CD4-positive, alpha-beta T cell (primary cell): Measurements from ENCODE around the gene SLC37A3. TPM values are rescaled to one million over a fixed set of nuclear protein-coding genes. Genes with fewer than 3 reads are reported as not detected.

Experiments used
- ATAC-seq: fragments of 200-7000 bp; cut with Tn5 transposase; one replicate; pipeline ENCODE4 v1.10.0; 2022; ENCODE audit warnings: mild to moderate bottlenecking; ENCODE audit not compliant: poor library complexity
- CTCF ChIA-PET: fragments of 350-600 bp; sonication (Branson Sonifier 250); formaldehyde crosslinking; loops from one replicate; lab custom pipeline; 2021; ENCODE audit warnings: antibody characterized with exemption, inconsistent platforms; lab: Charles Lee
- POLR2A ChIA-PET: fragments of 350-600 bp; sonication (Branson Sonifier 250); formaldehyde crosslinking; loops from one replicate; lab custom pipeline; 2021; ENCODE audit warnings: antibody characterized with exemption, inconsistent platforms; lab: Charles Lee
- DNase-seq, 14 experiments: peaks; one replicate each; pipeline ENCODE4 v3.0.0-alpha.2; 2013 to 2020; ENCODE audit warnings: mixed read lengths in 2 of 14
- H3K27ac ChIP-seq, 2 donors: one replicate each; pipeline versions ENCODE4 v1.5.1 to v1.7.0; 2013; ENCODE audit warnings: low read length in 2 of 2, low read depth in 1 of 2, mild to moderate bottlenecking in 1 of 2
- H3K27me3 ChIP-seq, 2 experiments: 1 replicate in 1 of 2; 2 replicates in 1 of 2; pipeline versions ENCODE4 v1.6.1 to v1.7.0; 2013; ENCODE audit warnings: low read length in 2 of 2, control low read depth in 1 of 2, mild to moderate bottlenecking in 1 of 2, moderate library complexity in 1 of 2; ENCODE audit not compliant: insufficient read depth in 2 of 2, control insufficient read depth in 1 of 2
- H3K36me3 ChIP-seq: one replicate; pipeline ENCODE4 v1.6.1; 2013; ENCODE audit warnings: low read length, control low read depth; ENCODE audit not compliant: insufficient read depth
- H3K4me1 ChIP-seq: one replicate; pipeline ENCODE4 v1.6.1; 2013; ENCODE audit warnings: low read length, control low read depth; ENCODE audit not compliant: insufficient read depth
- H3K4me3 ChIP-seq: one replicate; pipeline ENCODE4 v1.5.1; 2013; ENCODE audit warnings: mild to moderate bottlenecking, low read length, moderate library complexity
- H3K9me3 ChIP-seq, 2 experiments: 1 replicate in 1 of 2; 2 replicates in 1 of 2; pipeline versions ENCODE4 v1.6.1 to v1.7.0; 2013; ENCODE audit warnings: low read length in 2 of 2, mild to moderate bottlenecking in 2 of 2, control low read depth in 1 of 2, moderate library complexity in 1 of 2; ENCODE audit not compliant: control insufficient read depth in 1 of 2, insufficient read depth in 1 of 2
- H3K27ac Mint-ChIP-seq: one replicate; pipeline ENCODE4 v1.8.0; 2020; ENCODE audit warnings: mixed read lengths
- H3K27me3 Mint-ChIP-seq: one replicate; pipeline ENCODE4 v1.8.0; 2021; ENCODE audit warnings: mixed read lengths
- H3K36me3 Mint-ChIP-seq: one replicate; pipeline ENCODE4 v1.8.0; 2021; ENCODE audit warnings: low read depth, mixed read lengths
- H3K4me1 Mint-ChIP-seq: one replicate; pipeline ENCODE4 v1.8.0; 2021; ENCODE audit warnings: low read depth, mixed read lengths
- H3K4me3 Mint-ChIP-seq: one replicate; pipeline ENCODE4 v1.8.0; 2020; ENCODE audit warnings: mild to moderate bottlenecking, mixed read lengths
- H3K9me3 Mint-ChIP-seq: one replicate; pipeline ENCODE4 v1.8.0; 2020; ENCODE audit warnings: mixed read lengths
- intact Hi-C, 2 experiments: fragments of 100-400 bp; cut with DNase I in 1 of 2; cut with micrococcal nuclease in 1 of 2; formaldehyde crosslinking; loops; one replicate each; pipeline versions ENCODE4 v1.15.1 to v1.9.0; 2023 to 2025; cut with DNase I, micrococcal nuclease
- total RNA-seq, 174 experiments: library from RNA in 2 of 174; stranded (reverse) in 2 of 174; gene quantifications; one replicate each; pipeline ENCODE4 v1.2.3 and lab custom pipeline; 2021 to 2026
- TF ChIP-seq, protein P1 (sequence below): fragments of 200-600 bp; IDR thresholded peaks from one replicate; pipeline ENCODE4 v1.8.0; 2022; ENCODE audit warnings: antibody characterized with exemption, mild to moderate bottlenecking

Gene SLC37A3
- total RNA-seq, 2 experiments from 2014 or later, result 23.5 to 25.6 TPM

DNA sequence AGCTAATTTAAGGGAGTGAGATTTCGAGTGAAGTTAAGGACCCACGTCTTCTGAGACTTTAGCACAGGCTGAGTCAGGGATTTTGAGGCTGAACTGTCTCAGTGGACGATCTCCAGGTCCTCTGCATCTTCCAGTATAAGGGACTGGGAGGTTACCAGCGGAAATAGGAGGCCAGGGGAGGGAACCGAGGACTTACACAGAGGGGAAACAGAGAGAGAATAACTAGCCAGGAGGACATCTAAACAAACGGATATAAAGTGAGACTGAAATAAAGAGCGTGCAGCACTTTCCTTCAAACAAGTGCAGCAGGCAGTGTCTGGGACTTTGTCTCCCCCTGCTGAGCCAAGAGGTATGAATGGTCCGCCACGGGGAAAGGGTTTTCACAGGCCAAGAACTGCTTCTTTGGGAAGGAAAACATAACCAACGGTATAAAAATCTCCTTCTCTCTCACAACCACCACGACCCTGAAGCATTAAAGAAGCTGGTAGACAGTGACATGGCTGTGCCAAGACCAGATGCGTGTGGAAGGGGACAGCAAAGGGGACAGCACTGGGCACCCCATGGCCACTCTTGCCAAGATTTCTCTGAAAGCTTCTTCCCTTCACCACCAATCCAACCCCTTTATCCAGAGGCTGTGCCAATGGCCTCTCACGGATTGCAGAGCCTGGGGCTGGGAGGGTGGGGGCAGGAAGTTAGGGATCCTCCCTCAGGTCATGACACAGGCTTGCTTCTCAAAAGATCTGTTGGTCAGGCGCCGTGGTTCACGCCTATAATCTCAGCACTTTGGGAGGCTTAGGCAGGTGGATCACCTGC lies 72.0 kb downstream of the SLC37A3 start:
- POLR2A ChIA-PET, result no interaction called here
- no peak overlapping the region for H3K27ac Mint-ChIP-seq

GRCh38 chr7:140325600-140325999 lies 72.7 kb downstream of the SLC37A3 start:
- TF ChIP-seq, protein P1, sequence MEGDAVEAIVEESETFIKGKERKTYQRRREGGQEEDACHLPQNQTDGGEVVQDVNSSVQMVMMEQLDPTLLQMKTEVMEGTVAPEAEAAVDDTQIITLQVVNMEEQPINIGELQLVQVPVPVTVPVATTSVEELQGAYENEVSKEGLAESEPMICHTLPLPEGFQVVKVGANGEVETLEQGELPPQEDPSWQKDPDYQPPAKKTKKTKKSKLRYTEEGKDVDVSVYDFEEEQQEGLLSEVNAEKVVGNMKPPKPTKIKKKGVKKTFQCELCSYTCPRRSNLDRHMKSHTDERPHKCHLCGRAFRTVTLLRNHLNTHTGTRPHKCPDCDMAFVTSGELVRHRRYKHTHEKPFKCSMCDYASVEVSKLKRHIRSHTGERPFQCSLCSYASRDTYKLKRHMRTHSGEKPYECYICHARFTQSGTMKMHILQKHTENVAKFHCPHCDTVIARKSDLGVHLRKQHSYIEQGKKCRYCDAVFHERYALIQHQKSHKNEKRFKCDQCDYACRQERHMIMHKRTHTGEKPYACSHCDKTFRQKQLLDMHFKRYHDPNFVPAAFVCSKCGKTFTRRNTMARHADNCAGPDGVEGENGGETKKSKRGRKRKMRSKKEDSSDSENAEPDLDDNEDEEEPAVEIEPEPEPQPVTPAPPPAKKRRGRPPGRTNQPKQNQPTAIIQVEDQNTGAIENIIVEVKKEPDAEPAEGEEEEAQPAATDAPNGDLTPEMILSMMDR, result no peak
- H3K4me1 Mint-ChIP-seq, result no peaks in the 10 kb centered on the region
- DNase-seq, result no peak
- no peaks in the 10 kb centered on the region for H3K27me3 Mint-ChIP-seq
- no peaks in the 10 kb centered on the region for H3K36me3 ChIP-seq
- intact Hi-C loops, result loop anchor here in 1 of 2 experiments (10.0 kb wide), 1 partner anchor 681 kb away; no protein-coding TSS in a partner anchor
- no peaks in the 10 kb centered on the region for H3K9me3 Mint-ChIP-seq
- H3K4me1 ChIP-seq, result peaks cover 10% of the 10 kb centered on the region
- ChIA-PET CTCF (no interaction called here), POLR2A (no interaction called here)
- H3K27me3 ChIP-seq, result no peaks in the 10 kb centered on the region
- no peak overlapping the region for H3K27ac ChIP-seq
- no peak overlapping the region for H3K27ac Mint-ChIP-seq
- H3K9me3 ChIP-seq, result no peaks in the 10 kb centered on the region
- no peak overlapping the region for H3K4me3 ChIP-seq
- no peak overlapping the region for H3K4me3 Mint-ChIP-seq
- no peaks in the 10 kb centered on the region for H3K36me3 Mint-ChIP-seq
- no peak for ATAC-seq

More for the DNA sequence above, 72.0 kb downstream of the SLC37A3 start:
- H3K9me3 ChIP-seq, result no peaks in the 10 kb centered on the region
- DNase-seq, result peak; percentile 34 to 74 (median 49)
- H3K4me1 ChIP-seq, result peaks cover 10% of the 10 kb centered on the region
- no peak overlapping the region for H3K27ac ChIP-seq
- peak; percentile 86 for ATAC-seq
- H3K9me3 Mint-ChIP-seq, result no peaks in the 10 kb centered on the region
- H3K36me3 Mint-ChIP-seq, result peaks cover 3% of the 10 kb centered on the region
- no peaks in the 10 kb centered on the region for H3K27me3 Mint-ChIP-seq
- no peaks in the 10 kb centered on the region for H3K4me1 Mint-ChIP-seq
- no peaks in the 10 kb centered on the region for H3K36me3 ChIP-seq
- TF ChIP-seq, protein P1, result peak; percentile 56
- intact Hi-C loops, result loop anchor here (1.0 to 10.0 kb wide), 4 partner anchors 95 to 682 kb away; no protein-coding TSS in a partner anchor
- H3K4me3 Mint-ChIP-seq, result no peak overlapping the region
- CTCF ChIA-PET, result interaction anchor here (0.8 to 1.1 kb wide), 2 partner anchors 97 to 151 kb away, joined by 3 read pairs; no protein-coding TSS in a partner anchor
- no peak overlapping the region for H3K4me3 ChIP-seq
- no peaks in the 10 kb centered on the region for H3K27me3 ChIP-seq

- no peaks in the 10 kb centered on the region for H3K9me3 Mint-ChIP-seq
- TF ChIP-seq, protein P1, result no peak
- intact Hi-C loops, result loop anchor here in 1 of 2 experiments (10.0 kb wide), 1 partner anchor 680 kb away; no protein-coding TSS in a partner anchor
- H3K36me3 Mint-ChIP-seq, result no peaks in the 10 kb centered on the region
- H3K4me1 ChIP-seq, result peaks cover 10% of the 10 kb centered on the region
- no peak overlapping the region for H3K4me3 ChIP-seq
- H3K27ac ChIP-seq, result no peak overlapping the region
- no peaks in the 10 kb centered on the region for H3K27me3 Mint-ChIP-seq
- POLR2A ChIA-PET, result no interaction called here
- CTCF ChIA-PET, result no interaction called here
- no peak overlapping the region for H3K27ac Mint-ChIP-seq
- no peak overlapping the region for H3K4me3 Mint-ChIP-seq
- H3K9me3 ChIP-seq, result no peaks in the 10 kb centered on the region
- H3K4me1 Mint-ChIP-seq, result no peaks in the 10 kb centered on the region
- DNase-seq, result no peak
- no peaks in the 10 kb centered on the region for H3K36me3 ChIP-seq
- no peak for ATAC-seq
- H3K27me3 ChIP-seq, result no peaks in the 10 kb centered on the region
Measured at GRCh38 chr7:140324714-140325113, 73.6 kb downstream of the SLC37A3 start.
